GM21619 (cell line): ENCODE results near the gene NRGN.
A peak's percentile ranks its signal among the peaks of the same experiment; 100 is the strongest.

Experiments used
- ATAC-seq: cut with Tn5 transposase; IDR thresholded peaks from one replicate; pipeline ENCODE4 v1.9.1; 2021; ENCODE audit not compliant: unreplicated experiment

Gene NRGN

DNA sequence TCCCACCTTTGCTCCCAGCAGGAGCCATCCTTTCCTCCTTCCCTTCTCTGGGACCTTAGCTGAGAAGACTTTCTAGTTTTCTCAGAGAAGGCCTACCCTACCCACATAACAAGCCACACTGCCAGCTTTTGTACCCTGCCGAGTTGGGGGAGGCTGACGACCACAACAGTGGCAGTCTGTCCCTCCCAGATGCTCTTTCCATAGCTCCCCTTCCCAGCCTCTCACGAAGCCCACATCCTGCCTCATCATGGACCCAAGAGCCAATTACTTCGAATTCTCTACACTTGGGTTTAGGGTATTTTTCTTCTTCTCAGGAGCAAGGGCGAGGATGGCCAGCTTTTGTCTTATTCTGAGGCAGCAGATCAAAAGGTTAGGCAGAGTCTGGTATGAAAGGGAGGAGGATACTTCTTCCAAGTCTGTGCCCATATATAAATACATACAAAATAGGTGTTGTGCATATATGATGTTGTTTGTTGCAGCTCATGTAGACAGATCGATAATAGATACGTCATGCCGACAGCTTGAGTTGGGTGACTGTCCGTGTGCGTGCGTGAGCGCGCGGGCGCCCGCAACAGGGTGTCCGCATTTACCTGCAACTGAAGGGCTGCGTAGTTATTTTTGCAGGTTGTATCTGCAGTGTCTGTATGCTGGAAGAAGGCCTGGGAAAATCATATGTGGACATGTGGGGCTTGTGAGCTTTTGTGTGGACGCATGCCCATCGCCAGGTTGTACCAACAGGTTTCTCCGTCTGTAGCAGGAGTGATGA lies 846 bp upstream of the NRGN start:
- no peak for ATAC-seq

- ATAC-seq = peak; percentile 40
These were observed 638 bp downstream of the NRGN start for GRCh38 chr11:124740277-124740882.

- ATAC-seq = no peak
These were observed 2.8 kb downstream of the NRGN start for GRCh38 chr11:124742555-124742954.

DNA sequence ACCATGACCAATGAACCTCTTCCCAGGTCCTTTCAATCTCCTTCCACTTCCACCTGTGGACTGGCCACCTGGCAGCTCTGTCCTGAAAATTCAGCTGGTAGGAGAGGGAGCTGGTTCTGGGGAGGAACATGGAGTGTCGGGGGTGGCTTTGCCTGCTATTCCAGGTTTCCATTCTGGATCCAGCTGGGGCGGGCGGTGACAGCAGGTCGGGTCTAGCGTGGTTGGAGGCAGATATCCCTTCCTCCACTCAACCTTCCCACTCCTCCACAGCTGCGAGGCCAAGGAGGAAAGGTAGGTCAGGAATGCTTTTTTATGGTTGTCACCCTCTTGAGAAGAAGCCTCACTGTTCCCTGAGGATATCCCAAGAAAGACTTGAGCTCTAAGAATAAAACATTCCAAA lies 3.3 kb downstream of the NRGN start:
- ATAC-seq = no peak

GRCh38 chr11:124745270-124745834 lies 5.6 kb downstream of the NRGN start:
- ATAC-seq = no peak

DNA sequence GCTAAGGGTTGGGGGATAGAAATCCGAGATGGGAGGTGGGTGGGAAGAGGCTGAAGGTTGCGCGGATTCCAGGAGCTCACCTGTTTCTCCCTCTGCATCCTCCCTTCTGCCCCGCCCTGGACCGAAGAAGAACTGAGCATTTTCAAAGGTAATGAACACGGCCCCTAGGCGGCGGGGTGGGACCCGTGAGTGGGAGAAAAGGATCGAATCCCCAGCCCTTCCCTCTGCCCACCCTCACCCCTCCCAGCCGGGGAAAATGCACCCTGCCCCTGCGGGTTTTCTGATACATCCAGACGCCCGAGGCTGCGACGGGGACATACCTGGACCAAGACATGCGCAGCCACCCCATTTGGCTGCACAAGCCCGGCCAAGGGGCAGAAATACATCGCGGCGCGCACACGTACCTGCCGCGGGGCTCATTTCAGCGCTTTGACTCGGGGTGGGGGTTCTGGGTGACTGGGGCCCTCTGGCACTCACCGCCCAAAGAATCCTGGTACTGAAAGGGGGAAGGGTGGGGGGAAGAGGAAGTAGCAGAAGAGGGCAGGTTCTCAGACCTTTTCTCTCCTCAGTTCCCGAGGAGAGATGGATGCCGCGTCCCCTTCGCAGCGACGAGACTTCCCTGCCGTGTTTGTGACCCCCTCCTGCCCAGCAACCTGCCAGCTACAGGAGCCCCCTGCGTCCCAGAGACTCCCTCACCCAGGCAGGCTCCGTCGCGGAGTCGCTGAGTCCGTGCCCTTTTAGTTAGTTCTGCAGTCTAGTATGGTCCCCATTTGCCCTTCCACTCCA lies 6.3 kb downstream of the NRGN start:
- ATAC-seq = peak; percentile 17

DNA sequence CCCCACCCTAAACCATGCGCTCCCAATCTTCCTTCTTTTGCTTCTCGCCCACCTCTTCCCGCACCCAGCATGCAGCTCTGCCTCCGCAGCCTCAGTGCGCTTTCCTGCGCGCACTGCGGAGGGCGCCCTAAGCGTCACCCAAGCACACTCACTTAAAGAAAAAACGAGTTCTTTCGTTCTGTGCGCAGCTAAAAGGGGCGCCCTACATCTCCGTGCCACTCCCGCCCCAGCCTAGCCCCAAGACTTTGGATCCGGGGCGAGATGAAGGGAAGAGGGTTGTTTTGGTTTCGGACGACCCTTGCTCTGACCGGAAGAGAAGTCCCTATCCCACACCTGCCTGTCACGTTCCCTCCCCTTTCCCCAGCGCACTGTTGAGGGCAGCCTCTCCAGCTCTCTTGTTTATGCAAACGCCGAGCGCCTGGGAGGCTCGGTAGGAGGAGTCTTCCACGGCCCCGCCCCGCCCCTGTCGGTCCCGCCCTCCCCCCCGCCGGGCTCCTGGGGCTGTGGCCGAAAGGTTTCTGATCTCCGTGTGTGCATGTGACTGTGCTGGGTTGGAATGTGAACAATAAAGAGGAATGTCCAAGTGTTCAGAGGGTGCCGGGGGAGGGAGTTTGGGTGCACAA lies 7.0 kb downstream of the NRGN start:
- peak; percentile 92 for ATAC-seq

DNA sequence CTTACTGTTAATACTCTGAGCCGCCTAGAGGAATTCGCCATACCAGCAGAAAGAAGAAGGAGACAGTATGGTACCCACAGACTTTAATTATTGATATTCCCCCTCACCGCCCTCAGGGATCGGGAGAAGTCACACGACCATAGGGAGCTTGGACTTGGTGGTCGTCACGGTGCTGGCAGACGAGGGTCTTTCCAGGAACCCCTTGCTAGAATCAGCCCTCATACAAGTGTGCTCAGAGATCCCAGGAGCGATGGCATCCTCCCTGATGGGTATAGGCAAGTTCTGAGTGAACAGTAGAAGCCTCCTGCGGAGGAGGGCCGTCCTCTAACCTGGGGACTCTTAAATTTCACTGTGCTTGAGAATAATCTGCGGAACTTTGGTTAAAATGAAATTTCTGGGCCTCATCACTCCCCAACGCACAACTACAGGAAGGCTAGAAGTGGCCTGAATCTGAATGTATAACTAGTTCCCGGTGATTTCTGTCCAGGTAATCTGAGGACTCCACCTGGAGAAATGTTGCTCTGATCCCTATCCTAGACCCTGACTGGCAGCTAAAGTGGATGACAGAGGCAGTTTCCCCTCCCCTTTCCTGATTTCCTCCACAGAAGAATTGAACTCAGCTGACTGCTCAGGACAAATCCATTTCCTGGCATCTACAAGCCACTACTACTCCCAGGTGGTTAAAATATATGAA lies 7.8 kb downstream of the NRGN start:
- no peak for ATAC-seq

DNA sequence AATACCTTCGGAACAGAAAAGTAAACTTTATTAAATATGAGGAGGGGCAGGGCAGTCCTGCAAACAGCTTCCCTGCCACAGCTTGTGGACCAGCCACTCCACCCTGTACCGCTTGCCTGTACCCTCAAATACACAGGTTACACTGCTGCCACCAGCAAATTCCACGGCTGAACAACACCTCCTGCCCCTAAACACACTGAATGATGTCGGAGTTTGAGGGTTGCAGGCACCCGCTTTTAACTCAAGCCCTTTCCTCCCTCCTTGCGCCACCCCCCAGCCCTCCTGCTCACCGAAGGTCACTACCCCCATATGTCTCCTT lies 8.3 kb downstream of the NRGN start:
- ATAC-seq = no peak

GRCh38 chr11:124748481-124749343 lies 9.0 kb downstream of the NRGN start:
- no peak for ATAC-seq

DNA sequence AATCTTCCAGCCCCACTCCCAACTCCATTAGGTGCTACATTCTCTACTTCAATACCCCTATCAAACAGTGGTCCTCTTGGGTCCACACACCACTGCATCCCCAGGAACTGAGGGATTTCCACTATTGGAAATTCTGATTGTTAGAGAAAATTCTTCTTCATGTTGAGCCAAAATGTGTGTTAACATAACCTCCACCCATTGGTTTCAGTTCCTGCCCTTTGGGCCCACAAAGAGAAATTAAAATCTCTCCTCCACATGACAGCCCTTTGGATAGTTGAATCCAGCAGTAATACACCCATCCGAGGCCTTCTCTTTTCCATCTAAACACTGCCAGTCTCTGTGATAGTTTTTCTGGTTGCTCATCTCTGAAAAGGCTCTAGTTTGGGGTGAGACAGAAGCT lies 10.2 kb downstream of the NRGN start:
- no peak for ATAC-seq

GRCh38 chr11:124751391-124751740 lies 11.6 kb downstream of the NRGN start:
- ATAC-seq = no peak

GRCh38 chr11:124751741-124752470 lies 12.2 kb downstream of the NRGN start, which contains the start of gene VSIG2:
Gene VSIG2 (minus strand): TSS chr11:124752255. CDS start chr11:124752137, 118 bp downstream.
- ATAC-seq = no peak

GRCh38 chr11:124752471-124753102 lies 12.8 kb downstream of the NRGN start:
- no peak for ATAC-seq

GRCh38 chr11:124753205-124753604 lies 13.5 kb downstream of the NRGN start:
- ATAC-seq = no peak

- ATAC-seq = no peak
These were observed 13.9 kb downstream of the NRGN start for GRCh38 chr11:124753624-124754023.

DNA sequence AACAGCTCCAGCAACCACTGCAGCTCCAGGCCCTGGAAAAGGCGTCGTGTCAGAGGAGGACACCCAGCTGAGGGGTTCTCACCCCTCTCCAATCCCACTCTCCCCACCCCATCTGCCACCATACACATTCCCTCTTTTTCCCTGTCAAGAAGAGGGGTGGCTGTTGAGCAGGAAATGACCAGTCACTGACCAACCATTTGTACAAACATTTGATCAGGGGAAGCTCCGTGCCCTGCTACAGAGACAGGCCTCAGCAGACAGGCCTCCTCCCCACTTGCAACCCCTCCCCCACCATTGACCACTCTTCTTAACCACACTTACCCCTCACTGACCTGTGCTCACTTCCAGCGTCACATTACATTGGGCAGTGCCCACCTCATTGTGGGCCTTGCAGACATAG lies 14.6 kb downstream of the NRGN start:
- no peak for ATAC-seq

DNA sequence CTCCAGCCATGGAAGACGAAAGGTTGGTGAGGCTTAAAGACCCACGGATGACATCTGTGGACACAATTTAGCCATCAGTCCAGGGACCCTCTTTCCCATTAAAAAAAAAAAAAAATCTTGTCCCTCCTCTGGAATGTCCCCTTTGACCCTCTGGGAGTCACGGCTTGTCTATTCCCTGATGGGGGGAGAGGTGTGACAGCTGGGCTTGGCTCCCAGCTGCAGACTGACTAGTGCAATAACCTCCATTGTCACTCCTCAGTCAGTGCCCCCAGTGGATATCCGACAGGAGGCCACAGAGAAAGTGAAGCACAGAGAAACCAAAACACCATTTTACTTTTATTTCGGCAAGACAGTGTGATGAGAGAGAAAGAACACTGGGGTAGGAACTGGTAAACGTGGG lies 15.0 kb downstream of the NRGN start:
- ATAC-seq = no peak
